ENCODE measurements around the gene RASA1. TPM values are rescaled to one million over a fixed set of nuclear protein-coding genes. Genes with fewer than 3 reads are reported as not detected.

RASA1 gene
- polyA plus RNA-seq, 3 donors: 2.1 to 20.1 (median 4.0) TPM

- H3K79me2 ChIP-seq (ENCODE audit: insufficient read depth, low read length): no peaks in the 10 kb centered on the region
- DNase-seq: no peak
- Mint-ChIP-seq H3K9me3 (no peaks in the 10 kb centered on the region), H3K27me3 (ENCODE audit: low read depth in 3 of 3) (peaks cover 0 to 1% (median 0%) of the 10 kb centered on the region in 3 donors), H3K4me3 (no peak overlapping the region), H3K4me1 (peaks cover 26% of the 10 kb centered on the region), H3K36me3 (no peaks in the 10 kb centered on the region), H3K27ac (no peak overlapping the region)
- no peak overlapping the region for H3K4me2 ChIP-seq (replicated peaks; ENCODE audit: extremely low read depth, low read length, poor library complexity, severe bottlenecking)
- intact Hi-C loops (cut with micrococcal nuclease): no loop called here
- no peak overlapping the region for H2AFZ ChIP-seq (ENCODE audit: insufficient read depth, low read depth, low read length, poor library complexity, severe bottlenecking)
- H3K4me3 ChIP-seq (replicated peaks in 1 of 3; ENCODE audit: low read depth in 2 of 3, low read length in 3 of 3): no peak overlapping the region
- no peaks in the 10 kb centered on the region for H3K9me3 ChIP-seq (replicated peaks in 1 of 2; ENCODE audit: control insufficient read depth in 1 of 2, insufficient read depth in 1 of 2, low read length in 2 of 2)
- no peaks in the 10 kb centered on the region for H4K20me1 ChIP-seq (ENCODE audit: insufficient read depth, low read length)
- no peak overlapping the region for H3K27ac ChIP-seq (ENCODE audit: low read depth in 1 of 2, low read length in 2 of 2)
- no peak overlapping the region for H3K9ac ChIP-seq (ENCODE audit: insufficient read depth, low read length, poor library complexity, severe bottlenecking)
- no peaks in the 10 kb centered on the region for H3K36me3 ChIP-seq (replicated peaks in 1 of 2; ENCODE audit: control insufficient read depth in 1 of 2, insufficient read depth in 2 of 2, low read length in 2 of 2)
- no peaks in the 10 kb centered on the region for H3K27me3 ChIP-seq (ENCODE audit: control insufficient read depth in 2 of 2, insufficient read depth in 2 of 2, low read length in 2 of 2)
- TF ChIP-seq, protein P1, sequence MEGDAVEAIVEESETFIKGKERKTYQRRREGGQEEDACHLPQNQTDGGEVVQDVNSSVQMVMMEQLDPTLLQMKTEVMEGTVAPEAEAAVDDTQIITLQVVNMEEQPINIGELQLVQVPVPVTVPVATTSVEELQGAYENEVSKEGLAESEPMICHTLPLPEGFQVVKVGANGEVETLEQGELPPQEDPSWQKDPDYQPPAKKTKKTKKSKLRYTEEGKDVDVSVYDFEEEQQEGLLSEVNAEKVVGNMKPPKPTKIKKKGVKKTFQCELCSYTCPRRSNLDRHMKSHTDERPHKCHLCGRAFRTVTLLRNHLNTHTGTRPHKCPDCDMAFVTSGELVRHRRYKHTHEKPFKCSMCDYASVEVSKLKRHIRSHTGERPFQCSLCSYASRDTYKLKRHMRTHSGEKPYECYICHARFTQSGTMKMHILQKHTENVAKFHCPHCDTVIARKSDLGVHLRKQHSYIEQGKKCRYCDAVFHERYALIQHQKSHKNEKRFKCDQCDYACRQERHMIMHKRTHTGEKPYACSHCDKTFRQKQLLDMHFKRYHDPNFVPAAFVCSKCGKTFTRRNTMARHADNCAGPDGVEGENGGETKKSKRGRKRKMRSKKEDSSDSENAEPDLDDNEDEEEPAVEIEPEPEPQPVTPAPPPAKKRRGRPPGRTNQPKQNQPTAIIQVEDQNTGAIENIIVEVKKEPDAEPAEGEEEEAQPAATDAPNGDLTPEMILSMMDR (IDR thresholded peaks at IDR 0.05): no peak
- peaks cover 15 to 26% of the 10 kb centered on the region in 2 donors for H3K4me1 ChIP-seq (ENCODE audit: control insufficient read depth in 1 of 2, insufficient read depth in 2 of 2, low read length in 2 of 2)
These were observed 21.6 kb upstream of the RASA1 start for GRCh38 chr5:87246061-87246460.

- H3K4me1 Mint-ChIP-seq: no peaks in the 10 kb centered on the region
- no peaks in the 10 kb centered on the region for H3K27me3 ChIP-seq (ENCODE audit: control insufficient read depth in 2 of 2, insufficient read depth in 2 of 2, low read length in 2 of 2)
- H3K79me2 ChIP-seq (ENCODE audit: insufficient read depth, low read length): no peaks in the 10 kb centered on the region
- H3K4me1 ChIP-seq (ENCODE audit: control insufficient read depth in 1 of 2, insufficient read depth in 2 of 2, low read length in 2 of 2): no peaks in the 10 kb centered on the region
- no peak overlapping the region for H3K9ac ChIP-seq (ENCODE audit: insufficient read depth, low read length, poor library complexity, severe bottlenecking)
- H3K9me3 Mint-ChIP-seq: peaks cover 0 to 14% (median 6%) of the 10 kb centered on the region in 7 donors
- 95% methylated on average over 16 of the region's 16 CpGs for WGBS (ENCODE audit: insufficient coverage)
- peaks cover 0 to under 1% (median 0%) of the 10 kb centered on the region in 3 donors for H3K27me3 Mint-ChIP-seq (ENCODE audit: low read depth in 3 of 3)
- no peaks in the 10 kb centered on the region for H4K20me1 ChIP-seq (ENCODE audit: insufficient read depth, low read length)
- no peaks in the 10 kb centered on the region for H3K36me3 ChIP-seq (replicated peaks in 1 of 2; ENCODE audit: control insufficient read depth in 1 of 2, insufficient read depth in 2 of 2, low read length in 2 of 2)
- no peak overlapping the region for H2AFZ ChIP-seq (ENCODE audit: insufficient read depth, low read depth, low read length, poor library complexity, severe bottlenecking)
- no peak for DNase-seq
- TF ChIP-seq, protein P1 (IDR thresholded peaks at IDR 0.05): no peak
- H3K27ac Mint-ChIP-seq: no peak overlapping the region
- no peak overlapping the region for H3K4me3 ChIP-seq (replicated peaks in 1 of 3; ENCODE audit: low read depth in 2 of 3, low read length in 3 of 3)
- H3K4me2 ChIP-seq (replicated peaks; ENCODE audit: extremely low read depth, low read length, poor library complexity, severe bottlenecking): no peak overlapping the region
- H3K9me3 ChIP-seq (replicated peaks in 1 of 2; ENCODE audit: control insufficient read depth in 1 of 2, insufficient read depth in 1 of 2, low read length in 2 of 2): peaks cover 0 to 17% of the 10 kb centered on the region in 2 donors
- intact Hi-C loops (cut with micrococcal nuclease): no loop called here
- no peak overlapping the region for H3K4me3 Mint-ChIP-seq
- H3K36me3 Mint-ChIP-seq: no peaks in the 10 kb centered on the region
- no peak overlapping the region for H3K27ac ChIP-seq (ENCODE audit: low read depth in 1 of 2, low read length in 2 of 2)
These were observed 15.4 kb upstream of the RASA1 start for GRCh38 chr5:87252283-87252605.
